Activated CD8-positive, alpha-beta T cell treated with anti-CD3 and anti-CD28 coated beads, Interleukin-2, amount 10 ng/mL, durations not matched to agents 7 days and 5 days (primary cell): ENCODE measurements around the gene CDR2L. TPM values are rescaled to one million over a fixed set of nuclear protein-coding genes. Genes with fewer than 3 reads are reported as not detected.
"Not testable (repeated sequence)": the region's sequence is repeated elsewhere in the genome, so short reads cannot be mapped to it uniquely, and the experiment has no call there.

Experiments
- ATAC-seq: fragments of 150-1000 bp; cut with Tn5 transposase; one replicate; pipeline ENCODE4 v1.10.0; 2021; ENCODE audit warnings: moderate library complexity
- CTCF ChIA-PET: fragments of 350-600 bp; sonication (Branson Sonifier 250); formaldehyde crosslinking; loops from one replicate; lab custom pipeline; 2021; ENCODE audit warnings: antibody characterized with exemption; lab: Charles Lee
- POLR2A ChIA-PET: fragments of 350-600 bp; sonication (Branson Sonifier 250); formaldehyde crosslinking; loops from one replicate; lab custom pipeline; 2021; ENCODE audit warnings: antibody characterized with exemption; lab: Charles Lee
- DNase-seq: peaks from one replicate; pipeline ENCODE4 v3.0.0-alpha.2; 2020
- H3K27ac Mint-ChIP-seq: one replicate; pipeline ENCODE4 v1.8.0; 2021; ENCODE audit warnings: mild to moderate bottlenecking, mixed read lengths
- H3K27me3 Mint-ChIP-seq: one replicate; pipeline ENCODE4 v1.8.0; 2021; ENCODE audit warnings: low read depth, mixed read lengths
- H3K36me3 Mint-ChIP-seq: one replicate; pipeline ENCODE4 v1.8.0; 2021; ENCODE audit warnings: low read depth, mixed read lengths
- H3K4me1 Mint-ChIP-seq: one replicate; pipeline ENCODE4 v1.8.0; 2021; ENCODE audit warnings: low read depth, mixed read lengths
- H3K4me3 Mint-ChIP-seq: one replicate; pipeline ENCODE4 v1.8.0; 2021; ENCODE audit warnings: mild to moderate bottlenecking, mixed read lengths
- H3K9me3 Mint-ChIP-seq: one replicate; pipeline ENCODE4 v1.8.0; 2022; ENCODE audit warnings: mixed read lengths; ENCODE audit not compliant: insufficient read depth
- total RNA-seq, 2 experiments: library from RNA; stranded (reverse); gene quantifications; one replicate each; pipeline ENCODE4 v1.2.3, GENCODE V29; 2021

CDR2L gene
- total RNA-seq, 2 experiments from 2014 or later = 0.13 to 0.18 TPM

GRCh38 chr17:75003070-75003956 is 15.9 kb downstream of the CDR2L start:
- Mint-ChIP-seq H3K27me3 (no peaks in the 10 kb centered on the region), H3K36me3 (no peaks in the 10 kb centered on the region), H3K4me1 (peaks cover 7% of the 10 kb centered on the region), H3K27ac (no peak overlapping the region), H3K4me3 (no peak overlapping the region), H3K9me3 (no peaks in the 10 kb centered on the region)
- no peak for ATAC-seq
- CTCF ChIA-PET = interaction anchor here (11.2 kb wide), 1 partner anchor 44 kb away, joined by 182 read pairs; no protein-coding TSS in a partner anchor
- DNase-seq = no peak
- POLR2A ChIA-PET = interaction anchor here (1.5 kb wide), 1 partner anchor 9 kb away, joined by 4 read pairs; the partner anchor contains the start of gene MRPL58

- Mint-ChIP-seq H3K4me1 (peaks cover under 1% of the 10 kb centered on the region), H3K27me3 (no peaks in the 10 kb centered on the region), H3K4me3 (no peak overlapping the region), H3K36me3 (no peaks in the 10 kb centered on the region), H3K9me3 (no peaks in the 10 kb centered on the region), H3K27ac (no peak overlapping the region)
- ChIA-PET POLR2A (interaction anchor here (1.5 kb wide), 1 partner anchor 9 kb away, joined by 4 read pairs; the partner anchor contains the start of gene MRPL58), CTCF (interaction anchor here (0.8 to 11.2 kb wide), 2 partner anchors 9 to 45 kb away, joined by 3 to 182 read pairs; partner anchors contain the start of gene MRPL58)
- ATAC-seq = no peak
- DNase-seq = no peak
Measured at GRCh38 chr17:75003957-75004355, 16.5 kb downstream of the CDR2L start.

GRCh38 chr17:75004371-75004770 is 16.9 kb downstream of the CDR2L start:
- Mint-ChIP-seq H3K4me3 (no peak overlapping the region), H3K36me3 (no peaks in the 10 kb centered on the region), H3K27ac (no peak overlapping the region), H3K27me3 (no peaks in the 10 kb centered on the region), H3K4me1 (no peaks in the 10 kb centered on the region), H3K9me3 (no peaks in the 10 kb centered on the region)
- DNase-seq = no peak
- no peak for ATAC-seq
- CTCF ChIA-PET = interaction anchor here (0.8 to 11.2 kb wide), 2 partner anchors 8 to 45 kb away, joined by 3 to 182 read pairs; partner anchors contain the start of gene MRPL58
- POLR2A ChIA-PET = interaction anchor here (1.0 kb wide), 1 partner anchor 9 kb away, joined by 3 read pairs; no protein-coding TSS in a partner anchor

GRCh38 chr17:75005291-75005690 is 17.9 kb downstream of the CDR2L start:
- H3K27me3 Mint-ChIP-seq = no peaks in the 10 kb centered on the region
- no peak for DNase-seq
- H3K9me3 Mint-ChIP-seq = no peaks in the 10 kb centered on the region
- ATAC-seq = no peak
- H3K36me3 Mint-ChIP-seq = no peaks in the 10 kb centered on the region
- ChIA-PET CTCF (interaction anchor here (1.0 to 11.2 kb wide), 2 partner anchors 18 to 46 kb away, joined by 3 to 182 read pairs; partner anchors contain the start of gene CDR2L), POLR2A (interaction anchor here (0.9 to 1.0 kb wide), 2 partner anchors 8 to 22 kb away, joined by 3 read pairs; no protein-coding TSS in a partner anchor)
- no peak overlapping the region for H3K27ac Mint-ChIP-seq
- no peaks in the 10 kb centered on the region for H3K4me1 Mint-ChIP-seq
- no peak overlapping the region for H3K4me3 Mint-ChIP-seq

- H3K36me3 Mint-ChIP-seq, ATAC-seq, H3K4me3 Mint-ChIP-seq, H3K27me3 Mint-ChIP-seq, H3K4me1 Mint-ChIP-seq, H3K27ac Mint-ChIP-seq, H3K9me3 Mint-ChIP-seq, DNase-seq: not testable (repeated sequence)
- ChIA-PET CTCF (interaction anchor here (1.0 to 11.2 kb wide), 2 partner anchors 19 to 47 kb away, joined by 3 to 182 read pairs; partner anchors contain the start of gene CDR2L), POLR2A (interaction anchor here (0.9 kb wide), 1 partner anchor 21 kb away, joined by 3 read pairs; no protein-coding TSS in a partner anchor)
Measured at GRCh38 chr17:75006084-75006483, 18.7 kb downstream of the CDR2L start.

- no peak overlapping the region for H3K27ac Mint-ChIP-seq
- H3K4me3 Mint-ChIP-seq = no peak overlapping the region
- H3K27me3 Mint-ChIP-seq = no peaks in the 10 kb centered on the region
- ChIA-PET POLR2A (no interaction called here), CTCF (interaction anchor here (11.2 kb wide), 1 partner anchor 47 kb away, joined by 182 read pairs; no protein-coding TSS in a partner anchor)
- DNase-seq = no peak
- H3K9me3 Mint-ChIP-seq = no peaks in the 10 kb centered on the region
- no peaks in the 10 kb centered on the region for H3K4me1 Mint-ChIP-seq
- no peak for ATAC-seq
- no peaks in the 10 kb centered on the region for H3K36me3 Mint-ChIP-seq
Measured at GRCh38 chr17:75006653-75007052, 19.2 kb downstream of the CDR2L start.

GRCh38 chr17:75008373-75008772 is 20.9 kb downstream of the CDR2L start:
- H3K36me3 Mint-ChIP-seq = no peaks in the 10 kb centered on the region

GRCh38 chr17:75009139-75009724 is 21.8 kb downstream of the CDR2L start:
- ATAC-seq = no peak
- Mint-ChIP-seq H3K27me3 (no peaks in the 10 kb centered on the region), H3K9me3 (no peaks in the 10 kb centered on the region), H3K4me1 (peaks cover 15% of the 10 kb centered on the region), H3K36me3 (peaks cover 2% of the 10 kb centered on the region), H3K27ac (no peak overlapping the region), H3K4me3 (no peak overlapping the region)
- no peak for DNase-seq
- POLR2A ChIA-PET = no interaction called here
- CTCF ChIA-PET = interaction anchor here (11.2 kb wide), 1 partner anchor 50 kb away, joined by 182 read pairs; no protein-coding TSS in a partner anchor

More at GRCh38 chr17:75008373-75008772, 20.9 kb downstream of the CDR2L start:
- ChIA-PET CTCF (interaction anchor here (0.6 to 11.2 kb wide), 2 partner anchors 49 to 163 kb away, joined by 3 to 182 read pairs; no protein-coding TSS in a partner anchor), POLR2A (no interaction called here)
- Mint-ChIP-seq H3K27me3 (no peaks in the 10 kb centered on the region), H3K4me3 (no peak overlapping the region), H3K4me1 (peaks cover 9% of the 10 kb centered on the region), H3K27ac (no peak overlapping the region), H3K9me3 (no peaks in the 10 kb centered on the region)
- ATAC-seq = no peak
- DNase-seq = no peak

- POLR2A ChIA-PET = interaction anchor here (2.1 to 3.4 kb wide), 4 partner anchors 11 to 49 kb away, joined by 8 to 26 read pairs (median 12); partner anchors contain the start of gene CDR2L
- no peak overlapping the region for H3K27ac Mint-ChIP-seq
- no peak overlapping the region for H3K4me3 Mint-ChIP-seq
- CTCF ChIA-PET = interaction anchor here (0.8 to 11.2 kb wide), 13 partner anchors 14 to 191 kb away, joined by 3 to 182 read pairs (median 5); partner anchors contain the start of genes ATP5PD, CDR2L, KCTD2 and OTOP2
- ATAC-seq (no peak), DNase-seq (no peak)
- H3K36me3 Mint-ChIP-seq = peaks cover 9% of the 10 kb centered on the region
- no peaks in the 10 kb centered on the region for H3K27me3 Mint-ChIP-seq
- H3K9me3 Mint-ChIP-seq = no peaks in the 10 kb centered on the region
- H3K4me1 Mint-ChIP-seq = peaks cover 15% of the 10 kb centered on the region
Measured at GRCh38 chr17:75010683-75011400, 23.4 kb downstream of the CDR2L start.

- Mint-ChIP-seq H3K36me3 (peaks cover 12% of the 10 kb centered on the region), H3K4me1 (peaks cover 15% of the 10 kb centered on the region), H3K27ac (no peak overlapping the region), H3K27me3 (no peaks in the 10 kb centered on the region), H3K9me3 (no peaks in the 10 kb centered on the region), H3K4me3 (peak overlapping the region; percentile 95)
- DNase-seq = no peak
- ChIA-PET POLR2A (interaction anchor here (1.0 to 3.4 kb wide), 13 partner anchors 12 to 251 kb away, joined by 3 to 26 read pairs (median 12); partner anchors contain the start of genes ATP5PD, CDR2L, HID1 and KCTD2), CTCF (interaction anchor here (0.5 to 11.2 kb wide), 21 partner anchors 12 to 422 kb away, joined by 3 to 182 read pairs (median 5); partner anchors contain the start of genes ATP5PD, CDR2L, KCTD2 and OTOP2)
- no peak for ATAC-seq
Measured at GRCh38 chr17:75011401-75012095, 24.1 kb downstream of the CDR2L start.
